ENCODE results near the gene FRMD4A.

DNA sequence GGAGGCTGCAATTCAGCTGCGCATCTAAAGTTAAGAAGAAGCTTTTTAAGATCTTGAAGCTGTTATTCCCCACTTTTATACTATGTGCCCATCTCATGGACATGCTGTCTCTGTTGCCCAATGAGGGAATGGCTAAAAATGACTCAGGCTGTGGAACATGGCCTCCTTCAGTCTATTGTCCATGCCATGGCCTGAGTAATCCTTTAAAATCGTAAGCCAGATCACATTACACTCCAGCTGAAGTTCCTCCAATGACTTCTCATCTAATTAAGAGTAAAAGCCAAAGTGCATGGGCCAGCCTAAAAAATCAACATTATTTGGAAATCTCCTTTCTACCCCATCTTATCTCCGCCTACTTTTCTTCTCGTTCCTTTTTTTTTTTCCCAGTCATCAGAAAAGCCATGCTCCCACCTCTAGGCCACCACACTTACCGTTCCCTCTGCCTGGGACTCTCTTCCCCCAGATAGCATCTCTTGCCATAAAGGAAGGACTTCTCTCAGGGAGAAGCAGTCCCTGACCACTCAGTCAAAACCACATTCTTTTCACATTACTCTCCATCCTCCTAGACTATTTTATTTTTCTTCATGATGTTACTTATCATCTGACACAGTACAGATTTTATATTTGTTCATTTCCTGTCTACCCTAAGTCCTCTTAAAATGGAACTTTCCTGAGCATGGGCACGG, 406.5 kb downstream of the FRMD4A start:
- TF ChIP-seq, protein P1, sequence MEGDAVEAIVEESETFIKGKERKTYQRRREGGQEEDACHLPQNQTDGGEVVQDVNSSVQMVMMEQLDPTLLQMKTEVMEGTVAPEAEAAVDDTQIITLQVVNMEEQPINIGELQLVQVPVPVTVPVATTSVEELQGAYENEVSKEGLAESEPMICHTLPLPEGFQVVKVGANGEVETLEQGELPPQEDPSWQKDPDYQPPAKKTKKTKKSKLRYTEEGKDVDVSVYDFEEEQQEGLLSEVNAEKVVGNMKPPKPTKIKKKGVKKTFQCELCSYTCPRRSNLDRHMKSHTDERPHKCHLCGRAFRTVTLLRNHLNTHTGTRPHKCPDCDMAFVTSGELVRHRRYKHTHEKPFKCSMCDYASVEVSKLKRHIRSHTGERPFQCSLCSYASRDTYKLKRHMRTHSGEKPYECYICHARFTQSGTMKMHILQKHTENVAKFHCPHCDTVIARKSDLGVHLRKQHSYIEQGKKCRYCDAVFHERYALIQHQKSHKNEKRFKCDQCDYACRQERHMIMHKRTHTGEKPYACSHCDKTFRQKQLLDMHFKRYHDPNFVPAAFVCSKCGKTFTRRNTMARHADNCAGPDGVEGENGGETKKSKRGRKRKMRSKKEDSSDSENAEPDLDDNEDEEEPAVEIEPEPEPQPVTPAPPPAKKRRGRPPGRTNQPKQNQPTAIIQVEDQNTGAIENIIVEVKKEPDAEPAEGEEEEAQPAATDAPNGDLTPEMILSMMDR (IDR thresholded peaks at IDR 0.05; ENCODE audit: insufficient read depth, low read length, poor library complexity, severe bottlenecking): no peak
- TF ChIP-seq EZH2phosphoT487 (conservative IDR thresholded peaks at IDR 0.05; ENCODE audit: low read length): no peak

All from SU-DHL-6 (cell line).